Iris pigment epithelial cell (primary cell): ENCODE data around the gene U2AF2.

Experiments used
- DNase-seq: peaks from one replicate; pipeline ENCODE4 v3.0.0-alpha.2; 2011; ENCODE audit warnings: low read depth

U2AF2 gene

DNA sequence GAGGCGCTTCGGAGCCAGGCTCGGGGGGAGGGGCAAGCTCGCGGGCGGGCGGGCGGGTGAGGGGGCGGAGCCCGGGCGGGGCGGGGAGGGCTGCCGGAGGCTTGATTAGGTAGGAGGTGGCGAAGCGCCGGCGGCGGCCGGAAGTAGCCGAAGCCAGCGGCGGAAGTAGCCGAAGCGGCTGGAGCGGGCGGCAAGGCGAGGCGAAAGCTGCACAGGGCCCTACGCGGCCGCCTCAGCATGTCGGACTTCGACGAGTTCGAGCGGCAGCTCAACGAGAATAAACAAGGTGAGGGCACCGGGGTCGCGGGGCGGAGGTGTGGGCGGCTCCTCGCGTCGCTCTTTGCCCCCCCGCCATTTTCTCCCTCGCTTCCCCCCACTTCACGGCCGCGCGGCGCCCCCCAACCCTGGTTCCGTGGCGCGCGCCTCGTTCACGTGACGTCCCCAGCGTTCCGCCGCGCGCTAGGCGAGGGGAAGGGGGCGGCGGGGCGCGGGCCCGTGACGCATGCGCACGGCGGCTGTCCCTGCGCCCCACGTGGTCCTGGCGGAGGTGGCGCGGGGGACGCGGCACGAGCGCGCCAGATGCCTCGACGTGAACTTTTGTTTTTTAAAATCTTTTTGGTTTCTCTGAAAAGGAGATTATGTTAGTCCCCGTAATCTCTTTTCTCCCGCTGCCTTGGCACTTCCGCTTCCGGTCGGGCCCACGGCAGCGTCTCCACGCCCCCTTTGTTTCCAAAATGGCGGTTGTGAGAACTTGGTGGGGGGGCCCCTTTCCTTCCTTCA lies at the start of gene U2AF2:
U2AF2 (plus strand) TSS at position 168 of the 780 bp plus-strand sequence; CDS start at position 238, 70 bp downstream.
- peak; percentile 62 for DNase-seq

DNA sequence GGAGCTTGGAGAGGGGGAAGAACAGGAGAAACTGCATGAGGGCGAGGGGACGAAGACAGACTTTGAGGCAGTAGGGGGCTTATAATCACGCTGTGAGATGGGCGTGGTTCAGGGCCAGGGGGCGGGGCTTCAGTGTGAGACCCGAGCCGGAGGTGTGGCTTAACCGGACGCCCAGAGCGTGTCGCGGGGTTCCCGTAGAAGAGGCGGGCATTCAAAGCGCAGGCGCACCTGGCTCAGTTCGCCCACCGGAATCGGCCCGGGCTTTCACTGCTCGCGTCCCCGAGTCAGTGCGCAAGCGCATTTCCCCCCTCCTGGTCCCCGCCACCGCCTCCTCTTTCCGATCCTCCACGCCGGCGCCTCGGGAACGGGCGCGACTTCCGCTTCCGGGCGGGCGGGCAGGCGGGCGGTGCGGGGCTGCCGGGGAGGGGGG lies 49.6 kb upstream of the U2AF2 start:
- DNase-seq, result peak; percentile 96

DNA sequence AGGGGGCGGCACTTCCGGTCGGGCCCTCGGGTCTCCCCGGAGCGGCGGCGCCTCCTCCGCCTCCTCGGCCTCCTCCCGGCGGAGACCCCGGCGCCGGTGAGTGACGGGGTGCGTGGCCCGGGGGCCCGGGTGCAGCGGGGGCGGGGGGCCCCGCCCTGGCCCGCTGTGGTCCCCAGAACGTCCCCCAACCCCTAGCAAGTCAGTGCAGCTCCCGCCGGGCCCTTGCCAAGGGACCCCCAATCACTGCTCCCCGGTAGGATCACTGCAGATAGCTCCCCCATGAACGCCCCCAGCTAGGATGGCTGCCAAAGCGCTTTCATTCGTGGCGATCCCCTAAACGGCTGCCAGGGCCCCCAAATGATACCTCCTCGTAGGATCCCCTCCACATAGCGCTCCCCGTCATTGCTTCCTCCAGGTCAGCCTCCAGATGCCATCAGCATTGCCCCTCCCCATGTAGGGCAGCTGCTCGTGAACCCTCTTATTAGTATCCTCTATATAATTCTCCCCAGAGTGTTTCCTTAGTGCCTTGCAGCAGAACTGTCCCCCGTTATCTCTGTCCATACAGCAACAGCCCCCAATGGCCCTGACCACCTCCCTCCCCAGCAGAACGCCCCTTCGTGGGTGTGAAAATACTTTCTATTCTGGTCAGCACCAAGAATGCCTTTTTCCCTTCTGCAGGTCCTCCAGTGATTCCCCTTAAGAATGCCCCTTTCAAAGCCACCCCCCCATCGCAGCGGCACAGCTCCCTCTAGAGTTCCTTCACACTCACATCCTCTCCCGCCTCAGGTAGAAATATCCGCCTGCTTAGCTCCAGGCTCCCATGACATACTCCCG lies 49.0 kb upstream of the U2AF2 start, which contains the start of gene ZNF865:
ZNF865 (plus strand) TSS at position 11 of the 834 bp plus-strand sequence. CDS start 7,972 bp downstream, outside the sequence.
- peak; percentile 91 for DNase-seq

DNA sequence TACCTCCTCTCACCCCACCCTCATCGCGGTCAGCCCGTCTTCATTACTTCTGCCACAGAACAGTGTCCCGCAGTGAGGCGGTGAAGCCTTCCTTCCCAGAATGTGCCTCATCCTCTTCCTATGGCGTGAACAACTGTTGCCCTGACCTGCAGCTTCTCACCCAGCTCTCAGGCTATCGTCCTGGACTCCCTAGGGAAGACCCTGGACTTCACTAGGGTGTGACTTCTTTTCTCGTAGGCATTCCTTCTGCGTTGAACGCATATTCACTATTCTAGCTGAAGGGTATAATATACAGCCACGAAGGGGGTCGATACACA lies 48.4 kb upstream of the U2AF2 start:
- DNase-seq, result no peak

DNA sequence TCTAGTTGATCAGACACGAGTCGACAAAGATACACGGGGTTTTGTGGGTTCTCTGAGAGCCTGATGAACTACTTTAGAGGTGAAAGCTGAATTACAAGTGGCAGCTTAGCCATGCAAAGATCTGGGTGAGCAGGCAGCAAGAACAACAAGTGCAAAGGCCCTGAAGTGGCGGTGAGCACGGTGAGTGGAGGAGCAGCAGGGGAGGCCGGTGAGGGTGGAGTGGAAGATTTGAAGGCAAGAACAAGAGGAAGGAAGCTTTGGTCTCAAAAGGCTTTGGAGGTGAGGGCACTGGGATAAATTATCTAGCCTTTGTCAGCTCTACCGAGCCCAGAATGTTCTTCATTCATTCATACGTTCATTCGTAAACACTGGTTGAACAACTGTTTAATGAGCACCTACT lies 48.0 kb upstream of the U2AF2 start:
- DNase-seq, result no peak

DNA sequence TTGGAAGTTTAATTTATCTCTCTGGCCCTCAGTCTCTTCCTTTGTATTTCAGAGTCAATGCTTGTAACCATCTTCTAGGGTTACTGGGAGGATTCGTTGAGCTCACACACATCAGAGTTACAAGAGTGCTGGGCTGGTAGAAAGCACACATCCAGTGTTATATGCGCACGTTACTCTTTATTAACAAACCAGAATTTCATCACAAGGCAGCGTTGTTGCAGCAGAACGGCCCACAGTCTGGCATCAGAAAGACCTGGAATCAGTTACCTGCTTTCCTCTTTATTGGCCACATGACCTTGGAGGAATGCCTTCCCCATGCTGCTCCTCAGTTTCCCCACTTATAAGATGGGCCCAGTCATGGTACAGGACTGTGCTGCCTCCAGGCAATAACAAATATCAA lies 45.5 kb upstream of the U2AF2 start:
- no peak for DNase-seq

DNA sequence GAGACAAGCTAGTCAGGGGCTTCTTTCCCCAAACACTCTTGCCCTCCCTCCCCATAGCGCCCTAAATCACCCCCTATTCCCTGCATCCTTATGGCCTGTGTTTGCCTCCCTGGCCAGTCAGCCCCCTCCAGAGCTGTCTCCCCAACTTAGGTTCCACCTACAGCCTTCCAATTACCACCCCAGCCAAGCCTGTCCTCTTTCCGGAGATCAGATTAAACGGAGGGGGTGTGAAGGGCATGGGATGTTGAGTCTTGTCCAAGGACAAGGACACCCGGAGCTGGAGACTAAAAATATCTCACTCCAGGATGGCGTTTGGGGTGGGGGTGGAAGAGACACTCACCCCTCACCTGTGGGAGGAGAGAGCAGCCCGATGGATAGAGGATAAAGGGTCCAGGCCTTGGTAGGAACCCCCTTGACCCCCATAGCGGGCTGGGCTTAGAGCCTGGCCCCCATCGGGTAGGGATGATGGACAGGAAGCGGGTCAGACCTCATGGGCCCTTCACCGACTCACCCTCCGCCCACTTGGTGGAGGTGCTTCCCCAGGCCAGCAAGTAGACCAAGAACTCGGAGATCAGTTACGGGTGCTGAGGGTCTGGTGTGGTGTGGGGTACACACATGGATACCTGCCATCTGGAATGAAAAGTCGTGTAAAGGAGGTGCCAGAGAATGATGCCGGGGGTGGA lies 43.4 kb upstream of the U2AF2 start:
- no peak for DNase-seq

DNA sequence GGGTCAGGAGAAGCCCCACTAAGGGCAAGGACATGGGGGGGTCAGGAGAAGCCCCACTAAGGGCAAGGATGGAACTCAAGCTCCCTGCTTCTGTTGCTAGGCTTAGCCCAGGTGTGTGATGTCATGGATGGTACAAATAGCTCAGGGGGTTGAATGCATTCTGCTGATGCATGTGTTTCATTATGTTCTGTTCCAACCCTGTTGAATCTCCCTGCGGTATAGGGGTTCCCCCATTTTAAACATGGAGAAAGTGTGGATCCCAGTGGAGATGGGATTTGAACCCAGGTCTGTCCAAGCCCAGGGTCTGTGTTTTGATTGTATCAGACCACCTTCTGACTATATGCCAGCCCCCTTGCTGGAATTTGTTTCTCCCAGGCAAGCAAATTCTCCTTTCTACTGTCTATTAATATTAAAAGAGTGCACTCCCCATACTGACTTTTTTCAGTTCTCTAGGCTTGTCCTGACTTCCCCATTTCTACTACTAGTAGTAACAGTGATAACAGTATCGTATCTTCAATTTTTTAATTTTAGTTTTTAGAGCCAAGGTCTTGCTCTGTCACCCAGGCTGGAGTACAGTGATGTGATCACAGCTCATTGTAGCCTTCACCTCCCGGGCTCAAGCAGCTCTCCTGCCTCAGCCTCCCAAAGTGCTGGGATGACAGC lies 42.7 kb upstream of the U2AF2 start:
- DNase-seq, result no peak

DNA sequence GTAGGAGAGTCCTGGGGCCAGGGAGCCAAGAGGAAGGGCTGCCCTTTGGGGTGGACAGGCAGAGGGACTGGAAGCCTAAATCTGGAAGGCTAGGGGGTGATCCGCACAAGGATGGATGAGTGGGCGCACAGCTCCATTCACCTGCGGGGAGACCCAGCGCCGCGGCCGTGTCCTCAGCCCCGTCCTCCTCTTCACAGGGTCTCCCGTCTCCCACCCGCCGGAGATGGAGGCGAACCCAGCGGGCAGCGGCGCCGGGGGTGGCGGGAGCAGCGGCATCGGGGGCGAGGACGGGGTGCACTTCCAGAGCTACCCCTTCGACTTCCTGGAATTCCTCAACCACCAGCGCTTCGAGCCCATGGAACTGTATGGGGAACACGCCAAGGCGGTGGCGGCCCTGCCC lies 41.4 kb upstream of the U2AF2 start:
- no peak for DNase-seq

DNA sequence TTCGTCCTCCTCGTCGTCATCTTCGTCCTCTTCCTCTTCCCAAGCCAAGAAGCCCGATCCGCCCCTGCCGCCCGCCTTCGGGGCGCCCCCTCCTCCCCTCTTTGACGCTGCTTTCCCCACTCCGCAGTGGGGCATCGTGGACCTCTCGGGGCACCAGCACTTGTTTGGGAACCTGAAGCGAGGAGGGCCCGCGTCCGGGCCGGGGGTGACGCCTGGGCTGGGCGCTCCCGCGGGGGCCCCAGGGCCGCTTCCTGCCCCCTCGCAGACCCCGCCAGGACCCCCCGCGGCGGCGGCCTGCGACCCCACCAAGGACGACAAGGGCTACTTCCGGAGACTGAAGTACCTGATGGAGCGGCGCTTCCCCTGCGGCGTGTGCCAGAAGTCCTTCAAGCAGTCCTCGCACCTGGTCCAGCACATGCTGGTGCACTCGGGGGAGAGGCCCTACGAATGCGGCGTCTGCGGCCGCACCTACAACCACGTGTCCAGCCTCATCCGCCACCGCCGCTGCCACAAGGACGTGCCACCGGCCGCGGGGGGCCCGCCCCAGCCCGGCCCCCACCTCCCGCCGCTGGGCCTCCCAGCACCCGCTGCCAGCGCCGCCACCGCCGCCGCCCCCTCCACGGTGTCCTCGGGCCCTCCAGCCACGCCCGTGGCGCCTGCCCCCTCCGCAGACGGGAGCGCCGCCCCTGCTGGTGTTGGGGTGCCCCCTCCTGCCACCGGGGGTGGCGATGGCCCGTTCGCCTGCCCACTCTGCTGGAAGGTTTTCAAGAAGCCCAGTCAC lies 40.7 kb upstream of the U2AF2 start:
- DNase-seq, result no peak

DNA sequence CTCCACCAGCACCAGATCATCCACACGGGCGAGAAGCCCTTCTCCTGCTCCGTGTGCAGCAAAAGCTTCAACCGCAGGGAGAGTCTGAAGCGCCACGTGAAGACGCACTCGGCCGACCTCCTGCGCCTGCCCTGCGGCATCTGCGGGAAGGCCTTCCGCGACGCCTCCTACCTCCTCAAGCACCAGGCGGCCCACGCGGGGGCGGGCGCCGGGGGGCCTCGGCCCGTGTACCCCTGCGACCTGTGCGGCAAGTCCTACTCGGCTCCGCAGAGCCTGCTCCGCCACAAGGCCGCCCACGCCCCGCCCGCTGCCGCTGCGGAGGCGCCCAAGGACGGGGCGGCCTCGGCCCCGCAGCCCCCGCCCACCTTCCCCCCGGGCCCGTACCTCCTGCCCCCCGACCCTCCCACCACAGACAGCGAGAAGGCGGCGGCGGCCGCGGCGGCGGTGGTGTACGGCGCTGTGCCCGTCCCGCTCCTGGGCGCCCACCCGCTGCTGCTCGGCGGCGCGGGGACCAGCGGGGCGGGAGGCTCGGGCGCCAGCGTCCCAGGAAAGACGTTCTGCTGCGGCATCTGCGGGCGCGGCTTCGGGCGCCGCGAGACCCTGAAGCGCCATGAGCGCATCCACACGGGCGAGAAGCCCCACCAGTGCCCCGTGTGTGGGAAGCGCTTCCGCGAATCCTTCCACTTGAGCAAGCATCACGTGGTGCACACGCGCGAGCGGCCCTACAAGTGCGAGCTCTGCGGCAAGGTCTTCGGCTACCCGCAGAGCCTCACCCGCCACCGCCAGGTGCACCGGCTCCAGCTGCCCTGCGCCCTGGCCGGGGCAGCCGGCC lies 39.9 kb upstream of the U2AF2 start:
- DNase-seq, result no peak

DNA sequence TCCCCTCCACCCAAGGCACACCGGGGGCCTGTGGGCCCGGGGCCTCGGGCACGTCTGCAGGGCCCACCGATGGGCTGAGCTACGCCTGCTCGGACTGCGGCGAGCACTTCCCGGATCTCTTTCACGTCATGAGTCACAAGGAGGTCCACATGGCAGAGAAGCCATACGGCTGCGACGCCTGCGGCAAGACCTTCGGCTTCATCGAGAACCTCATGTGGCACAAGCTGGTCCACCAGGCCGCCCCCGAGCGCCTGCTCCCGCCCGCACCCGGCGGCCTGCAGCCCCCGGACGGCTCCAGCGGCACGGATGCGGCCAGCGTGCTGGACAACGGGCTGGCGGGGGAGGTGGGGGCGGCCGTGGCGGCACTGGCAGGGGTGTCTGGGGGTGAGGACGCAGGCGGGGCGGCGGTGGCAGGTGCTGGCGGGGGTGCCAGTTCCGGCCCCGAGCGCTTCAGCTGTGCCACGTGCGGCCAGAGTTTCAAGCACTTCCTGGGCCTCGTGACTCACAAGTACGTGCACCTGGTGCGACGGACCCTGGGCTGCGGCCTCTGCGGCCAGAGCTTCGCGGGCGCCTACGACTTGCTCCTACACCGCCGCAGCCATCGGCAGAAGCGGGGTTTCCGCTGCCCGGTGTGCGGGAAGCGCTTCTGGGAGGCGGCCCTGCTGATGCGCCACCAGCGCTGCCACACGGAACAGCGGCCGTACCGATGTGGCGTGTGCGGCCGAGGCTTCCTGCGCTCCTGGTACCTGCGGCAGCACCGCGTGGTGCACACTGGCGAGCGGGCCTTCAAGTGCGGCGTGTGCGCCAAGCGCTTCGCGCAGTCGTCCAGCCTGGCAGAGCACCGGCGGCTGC lies 39.1 kb upstream of the U2AF2 start:
- DNase-seq, result no peak

DNA sequence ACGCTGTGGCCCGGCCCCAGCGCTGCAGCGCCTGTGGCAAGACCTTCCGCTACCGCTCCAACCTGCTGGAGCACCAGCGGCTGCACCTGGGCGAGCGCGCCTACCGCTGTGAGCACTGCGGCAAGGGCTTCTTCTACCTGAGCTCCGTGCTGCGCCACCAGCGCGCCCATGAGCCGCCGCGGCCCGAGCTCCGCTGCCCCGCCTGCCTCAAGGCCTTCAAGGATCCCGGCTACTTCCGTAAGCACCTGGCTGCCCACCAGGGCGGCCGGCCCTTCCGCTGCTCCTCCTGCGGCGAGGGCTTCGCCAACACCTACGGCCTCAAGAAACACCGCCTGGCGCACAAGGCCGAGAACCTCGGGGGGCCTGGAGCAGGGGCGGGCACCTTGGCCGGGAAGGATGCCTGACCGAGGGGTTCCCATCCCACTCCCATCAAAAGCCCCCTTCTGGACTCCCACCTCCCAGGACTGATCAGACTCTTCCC lies 38.4 kb upstream of the U2AF2 start:
- DNase-seq, result no peak

DNA sequence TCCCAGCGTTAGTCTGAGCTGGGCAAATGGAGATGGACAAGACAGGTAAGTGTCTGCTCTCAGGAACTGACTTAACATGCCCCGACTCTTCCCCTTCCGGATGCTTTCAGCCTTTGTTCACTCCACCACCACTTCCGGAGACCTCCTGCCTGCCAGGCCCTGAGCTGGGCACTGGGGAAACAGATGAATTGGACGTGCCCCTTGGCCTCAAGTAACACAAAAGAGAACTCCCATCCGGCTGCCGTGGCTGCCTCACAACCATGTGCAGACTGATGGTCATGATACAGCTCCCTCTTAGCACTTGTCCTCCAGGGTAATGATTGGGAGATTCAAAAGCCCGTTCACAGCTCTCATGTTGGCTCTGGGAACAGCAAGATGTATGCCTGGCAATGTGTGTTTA lies 37.4 kb upstream of the U2AF2 start:
- no peak for DNase-seq

DNA sequence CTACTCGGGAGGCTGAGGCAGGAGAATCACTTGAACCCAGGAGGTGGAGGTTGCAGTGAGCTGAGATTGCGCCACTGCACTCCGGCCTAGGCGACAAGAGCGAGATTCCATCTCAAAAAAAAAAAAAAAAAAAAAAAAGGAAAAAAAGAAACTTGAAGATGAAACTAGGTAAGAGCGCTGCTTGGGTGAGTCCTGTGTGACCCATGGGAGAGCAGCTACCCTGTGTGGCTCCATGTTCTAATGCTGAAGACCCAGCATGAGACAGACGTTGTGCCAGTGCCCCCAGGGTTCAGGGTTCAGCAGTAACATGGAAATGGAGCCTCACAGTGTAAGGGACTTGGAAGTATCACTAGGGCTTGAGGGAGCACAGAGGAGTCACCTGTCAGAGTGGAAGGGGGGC lies 36.4 kb upstream of the U2AF2 start:
- no peak for DNase-seq

DNA sequence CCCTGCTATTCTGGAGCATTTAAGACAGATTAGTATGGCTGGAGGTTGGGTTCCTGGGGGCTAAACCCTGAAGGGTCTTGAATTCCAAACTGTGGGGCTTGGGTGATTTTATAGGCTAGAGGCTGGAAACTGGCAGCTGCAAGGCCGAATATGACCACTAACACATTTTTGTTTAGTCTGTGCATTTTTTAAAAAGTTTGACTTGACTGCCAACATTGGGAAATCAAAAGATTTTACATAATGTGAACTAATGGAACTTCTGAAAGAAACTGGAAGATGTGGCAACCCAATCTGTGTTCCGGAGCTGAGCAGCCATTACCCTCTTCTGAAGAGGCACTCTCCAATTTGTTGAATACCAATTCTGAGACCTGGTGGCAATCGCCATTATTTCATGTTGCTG lies 35.5 kb upstream of the U2AF2 start:
- DNase-seq, result peak; percentile 65

DNA sequence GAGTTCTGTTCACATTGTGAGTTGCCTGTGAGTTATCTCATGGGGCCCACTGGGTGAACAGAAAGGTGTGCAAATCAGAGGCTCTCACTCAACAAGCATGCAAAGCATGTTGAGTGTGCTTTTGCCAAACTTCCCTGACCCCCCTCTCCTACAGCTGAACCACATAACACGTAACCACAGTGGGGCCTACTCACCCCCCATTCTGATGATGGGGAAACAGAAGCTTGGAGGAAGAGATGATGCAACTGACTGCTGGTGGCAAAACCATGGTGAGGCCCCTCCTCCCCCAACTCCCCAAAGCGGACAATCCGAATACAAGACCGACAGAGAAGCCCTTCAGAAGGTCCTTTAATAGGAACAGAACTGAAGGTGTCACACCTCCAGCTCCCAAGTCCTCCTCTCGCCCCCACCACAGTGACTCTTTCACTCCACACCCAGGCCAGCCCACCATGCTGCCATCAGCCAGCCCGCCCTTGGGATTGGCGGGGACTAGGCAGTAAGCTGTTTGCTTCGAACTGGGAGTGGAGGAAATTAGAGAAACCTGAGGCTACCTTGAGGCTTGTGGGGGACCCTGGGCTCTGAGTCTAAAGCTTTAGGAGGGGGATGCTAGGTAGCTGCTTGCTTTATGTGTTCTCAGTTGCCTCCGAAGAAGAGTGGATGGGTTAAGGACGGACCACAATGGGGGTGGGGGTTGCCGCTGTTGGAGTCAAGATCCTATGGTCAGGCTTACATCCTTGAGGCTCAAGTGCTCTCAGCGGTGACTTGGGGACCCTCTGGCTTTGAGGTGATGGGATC lies 34.2 kb upstream of the U2AF2 start:
- DNase-seq, result peak; percentile 41

DNA sequence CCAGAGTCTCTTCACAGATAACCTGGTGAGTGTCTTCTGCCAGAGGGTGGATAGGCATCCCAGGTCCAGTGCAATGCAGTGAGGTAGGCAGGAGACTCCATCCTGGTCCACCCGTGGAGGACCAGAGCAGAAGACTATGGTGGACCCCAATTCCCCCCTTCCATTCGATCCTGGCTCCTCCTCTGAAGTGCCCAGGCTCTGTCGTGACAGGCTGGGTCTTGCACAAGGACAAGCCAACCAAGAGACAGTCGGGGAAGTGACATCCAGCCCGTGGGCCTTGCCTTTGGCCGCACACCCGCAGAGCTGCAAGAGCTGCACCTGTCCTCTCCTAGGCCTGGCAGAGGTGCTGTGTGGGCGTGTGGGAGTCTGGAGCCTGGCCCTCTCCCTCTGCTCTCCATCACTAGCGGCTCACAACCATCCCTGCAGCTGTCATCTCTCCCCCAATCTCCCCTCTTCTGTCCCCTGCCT lies 33.6 kb upstream of the U2AF2 start:
- no peak for DNase-seq
